SK-N-SH (cell line): ENCODE measurements around the gene METTL13.
A peak's percentile ranks its signal among the peaks of the same experiment; 100 is the strongest.

Experiments
- CHD2 ChIP-seq: fragments of 150-350 bp; IDR thresholded peaks from 2 replicates; pipeline ENCODE4 v1.6.1; 2018; ENCODE audit warnings: low read length; ENCODE audit not compliant: partially characterized antibody
- EZH2phosphoT487 ChIP-seq: fragments of 200-600 bp; sonication (generic); IDR thresholded peaks from 2 replicates; pipeline ENCODE4 v1.6.1; 2017; ENCODE audit warnings: low read depth, mixed run types, mild to moderate bottlenecking, antibody characterized with exemption, moderate library complexity, borderline replicate concordance
- GABPA ChIP-seq: IDR thresholded peaks from 2 replicates; pipeline ENCODE4 v1.4.0; 2012; ENCODE audit warnings: low read depth, mild to moderate bottlenecking
- JUND ChIP-seq: IDR thresholded peaks from 2 replicates; pipeline ENCODE4 v1.4.0; 2012
- NFIC ChIP-seq: IDR thresholded peaks from 2 replicates; pipeline ENCODE4 v1.4.0; 2012; ENCODE audit warnings: borderline replicate concordance
- POLR2AphosphoS5 ChIP-seq: IDR thresholded peaks from 2 replicates; pipeline ENCODE4 v1.6.1; 2012; ENCODE audit warnings: low read depth, low read length
- TAF1 ChIP-seq: IDR thresholded peaks from 2 replicates; pipeline ENCODE4 v1.6.1; 2012; ENCODE audit warnings: low read depth, mild to moderate bottlenecking, low read length, moderate library complexity, borderline replicate concordance
- YY1 ChIP-seq: IDR thresholded peaks from 2 replicates; pipeline ENCODE4 v1.4.0; 2012; ENCODE audit warnings: low read depth, mild to moderate bottlenecking
- TF ChIP-seq, protein P1 (sequence below): fragments of 200-600 bp; sonication (generic); IDR thresholded peaks from 2 replicates; pipeline ENCODE4 v1.6.1; 2017; ENCODE audit warnings: antibody characterized with exemption, mild to moderate bottlenecking, moderate library complexity
- TF ChIP-seq, protein P2 (sequence below): IDR thresholded peaks from 2 replicates; pipeline ENCODE4 v1.4.0; 2012; ENCODE audit warnings: low read depth
- TF ChIP-seq, protein P3 (sequence below): fragments of 150-350 bp; IDR thresholded peaks from 2 replicates; pipeline ENCODE4 v1.6.1; 2017; ENCODE audit warnings: antibody characterized with exemption, low read length, low read depth, borderline replicate concordance
- TF ChIP-seq, protein P4 (sequence below): IDR thresholded peaks from 2 replicates; pipeline ENCODE4 v1.4.0; 2012; ENCODE audit warnings: low read depth, borderline replicate concordance

DNA sequence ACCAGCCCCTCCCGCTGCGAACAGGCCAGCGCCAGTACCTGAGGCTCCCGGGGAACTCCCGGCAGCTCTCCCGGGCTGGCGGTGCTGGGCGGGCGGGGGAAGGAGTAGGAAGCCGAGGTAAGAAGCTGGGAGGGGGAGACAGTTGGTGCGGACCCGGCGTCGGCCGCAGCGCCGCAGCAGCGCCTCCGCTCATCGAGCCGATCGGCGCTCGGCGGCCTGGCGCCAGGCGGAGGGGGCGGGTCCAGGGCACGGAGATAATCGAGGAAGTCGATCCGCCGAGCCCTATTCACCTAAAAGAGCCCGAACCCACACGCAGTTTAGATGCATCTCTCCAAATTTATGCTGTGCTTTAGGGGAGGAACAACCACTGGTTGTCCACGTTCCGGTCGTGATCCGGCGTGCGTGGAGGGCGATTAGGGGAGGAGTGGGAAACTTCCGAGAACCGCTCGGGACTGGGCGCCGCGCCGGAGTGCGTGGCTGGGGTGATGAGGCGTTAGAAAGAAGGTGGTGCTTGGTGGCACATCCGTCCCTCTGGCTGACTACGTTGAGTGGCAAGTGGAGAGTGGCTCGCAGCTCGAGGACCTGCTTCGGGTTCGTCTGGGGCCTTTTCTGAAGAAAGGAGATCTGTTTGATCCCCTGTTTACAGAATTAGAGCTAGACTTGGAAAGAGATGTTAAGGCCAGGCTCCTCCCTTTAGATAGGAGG, 39.4 kb upstream of the METTL13 start, which contains the start of gene VAMP4:
- TF ChIP-seq JUND, result no peak
- TF ChIP-seq YY1, result peak; percentile 75
- TF ChIP-seq, protein P1, sequence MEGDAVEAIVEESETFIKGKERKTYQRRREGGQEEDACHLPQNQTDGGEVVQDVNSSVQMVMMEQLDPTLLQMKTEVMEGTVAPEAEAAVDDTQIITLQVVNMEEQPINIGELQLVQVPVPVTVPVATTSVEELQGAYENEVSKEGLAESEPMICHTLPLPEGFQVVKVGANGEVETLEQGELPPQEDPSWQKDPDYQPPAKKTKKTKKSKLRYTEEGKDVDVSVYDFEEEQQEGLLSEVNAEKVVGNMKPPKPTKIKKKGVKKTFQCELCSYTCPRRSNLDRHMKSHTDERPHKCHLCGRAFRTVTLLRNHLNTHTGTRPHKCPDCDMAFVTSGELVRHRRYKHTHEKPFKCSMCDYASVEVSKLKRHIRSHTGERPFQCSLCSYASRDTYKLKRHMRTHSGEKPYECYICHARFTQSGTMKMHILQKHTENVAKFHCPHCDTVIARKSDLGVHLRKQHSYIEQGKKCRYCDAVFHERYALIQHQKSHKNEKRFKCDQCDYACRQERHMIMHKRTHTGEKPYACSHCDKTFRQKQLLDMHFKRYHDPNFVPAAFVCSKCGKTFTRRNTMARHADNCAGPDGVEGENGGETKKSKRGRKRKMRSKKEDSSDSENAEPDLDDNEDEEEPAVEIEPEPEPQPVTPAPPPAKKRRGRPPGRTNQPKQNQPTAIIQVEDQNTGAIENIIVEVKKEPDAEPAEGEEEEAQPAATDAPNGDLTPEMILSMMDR, result no peak
- TF ChIP-seq, protein P2, sequence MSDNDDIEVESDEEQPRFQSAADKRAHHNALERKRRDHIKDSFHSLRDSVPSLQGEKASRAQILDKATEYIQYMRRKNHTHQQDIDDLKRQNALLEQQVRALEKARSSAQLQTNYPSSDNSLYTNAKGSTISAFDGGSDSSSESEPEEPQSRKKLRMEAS, result peak; percentile 53
- no peak for TF ChIP-seq EZH2phosphoT487
- TF ChIP-seq GABPA, result peak; percentile 53
- TF ChIP-seq TAF1, result peak; percentile 87
- TF ChIP-seq CHD2, result peak; percentile 75
- TF ChIP-seq, protein P3, sequence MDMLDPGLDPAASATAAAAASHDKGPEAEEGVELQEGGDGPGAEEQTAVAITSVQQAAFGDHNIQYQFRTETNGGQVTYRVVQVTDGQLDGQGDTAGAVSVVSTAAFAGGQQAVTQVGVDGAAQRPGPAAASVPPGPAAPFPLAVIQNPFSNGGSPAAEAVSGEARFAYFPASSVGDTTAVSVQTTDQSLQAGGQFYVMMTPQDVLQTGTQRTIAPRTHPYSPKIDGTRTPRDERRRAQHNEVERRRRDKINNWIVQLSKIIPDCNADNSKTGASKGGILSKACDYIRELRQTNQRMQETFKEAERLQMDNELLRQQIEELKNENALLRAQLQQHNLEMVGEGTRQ, result no peak
- TF ChIP-seq POLR2AphosphoS5, result peak; percentile 92
- TF ChIP-seq NFIC, result no peak; the same call in 1 of the 2 replicates
- TF ChIP-seq, protein P4, sequence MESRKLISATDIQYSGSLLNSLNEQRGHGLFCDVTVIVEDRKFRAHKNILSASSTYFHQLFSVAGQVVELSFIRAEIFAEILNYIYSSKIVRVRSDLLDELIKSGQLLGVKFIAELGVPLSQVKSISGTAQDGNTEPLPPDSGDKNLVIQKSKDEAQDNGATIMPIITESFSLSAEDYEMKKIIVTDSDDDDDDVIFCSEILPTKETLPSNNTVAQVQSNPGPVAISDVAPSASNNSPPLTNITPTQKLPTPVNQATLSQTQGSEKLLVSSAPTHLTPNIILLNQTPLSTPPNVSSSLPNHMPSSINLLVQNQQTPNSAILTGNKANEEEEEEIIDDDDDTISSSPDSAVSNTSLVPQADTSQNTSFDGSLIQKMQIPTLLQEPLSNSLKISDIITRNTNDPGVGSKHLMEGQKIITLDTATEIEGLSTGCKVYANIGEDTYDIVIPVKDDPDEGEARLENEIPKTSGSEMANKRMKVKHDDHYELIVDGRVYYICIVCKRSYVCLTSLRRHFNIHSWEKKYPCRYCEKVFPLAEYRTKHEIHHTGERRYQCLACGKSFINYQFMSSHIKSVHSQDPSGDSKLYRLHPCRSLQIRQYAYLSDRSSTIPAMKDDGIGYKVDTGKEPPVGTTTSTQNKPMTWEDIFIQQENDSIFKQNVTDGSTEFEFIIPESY, result no peak
